ENCODE measurements around the gene SCAMP1. TPM values are rescaled to one million over a fixed set of nuclear protein-coding genes. Genes with fewer than 3 reads are reported as not detected.

Gene SCAMP1
- total RNA-seq, 1 donor from 2014 or later, result 13.5 TPM

DNA sequence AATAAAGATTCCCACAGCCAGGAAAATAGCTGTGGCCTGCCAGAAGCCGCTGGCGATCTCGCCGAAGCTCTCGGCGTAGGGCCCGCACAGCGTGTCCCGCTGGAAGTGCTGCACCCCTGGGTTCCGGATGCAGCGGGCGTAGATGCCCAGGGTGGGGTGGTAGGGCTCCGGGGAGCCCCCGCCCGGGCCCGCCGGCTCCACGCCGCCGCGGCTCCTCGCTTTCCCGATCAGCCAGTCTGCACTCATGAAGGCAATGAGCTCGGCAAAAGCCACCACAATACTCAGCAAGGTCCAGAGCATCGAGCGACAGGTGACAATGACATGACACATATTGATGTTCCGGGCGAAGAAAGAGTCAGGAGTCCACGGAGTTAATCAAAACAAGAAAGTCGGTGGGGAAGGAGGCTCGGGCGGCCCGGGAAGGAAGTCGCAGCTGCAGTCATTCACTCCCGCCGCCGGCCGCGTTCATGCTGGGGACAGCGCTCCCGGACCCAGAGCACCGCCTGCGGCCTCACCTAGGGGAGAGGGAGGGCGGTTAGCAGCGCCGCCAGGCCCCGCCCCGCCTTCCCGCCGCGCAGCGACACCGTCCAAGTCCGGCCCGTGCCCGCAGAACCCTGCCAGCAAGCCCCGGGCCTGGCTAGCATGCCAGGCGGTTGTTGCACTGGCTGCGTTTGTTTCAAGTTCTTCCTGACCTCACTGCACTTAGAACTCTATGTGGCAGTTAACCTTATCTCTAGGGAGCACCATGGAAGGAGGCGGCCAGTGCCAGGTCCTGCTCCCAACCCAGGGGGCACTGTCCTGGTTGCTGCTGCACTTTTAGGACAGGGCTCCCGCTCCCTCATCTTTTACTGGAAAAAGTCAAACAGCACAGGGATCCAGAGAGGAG, 149.7 kb downstream of the SCAMP1 start:
- intact Hi-C loops (cut with micrococcal nuclease), result no loop called here

DNA sequence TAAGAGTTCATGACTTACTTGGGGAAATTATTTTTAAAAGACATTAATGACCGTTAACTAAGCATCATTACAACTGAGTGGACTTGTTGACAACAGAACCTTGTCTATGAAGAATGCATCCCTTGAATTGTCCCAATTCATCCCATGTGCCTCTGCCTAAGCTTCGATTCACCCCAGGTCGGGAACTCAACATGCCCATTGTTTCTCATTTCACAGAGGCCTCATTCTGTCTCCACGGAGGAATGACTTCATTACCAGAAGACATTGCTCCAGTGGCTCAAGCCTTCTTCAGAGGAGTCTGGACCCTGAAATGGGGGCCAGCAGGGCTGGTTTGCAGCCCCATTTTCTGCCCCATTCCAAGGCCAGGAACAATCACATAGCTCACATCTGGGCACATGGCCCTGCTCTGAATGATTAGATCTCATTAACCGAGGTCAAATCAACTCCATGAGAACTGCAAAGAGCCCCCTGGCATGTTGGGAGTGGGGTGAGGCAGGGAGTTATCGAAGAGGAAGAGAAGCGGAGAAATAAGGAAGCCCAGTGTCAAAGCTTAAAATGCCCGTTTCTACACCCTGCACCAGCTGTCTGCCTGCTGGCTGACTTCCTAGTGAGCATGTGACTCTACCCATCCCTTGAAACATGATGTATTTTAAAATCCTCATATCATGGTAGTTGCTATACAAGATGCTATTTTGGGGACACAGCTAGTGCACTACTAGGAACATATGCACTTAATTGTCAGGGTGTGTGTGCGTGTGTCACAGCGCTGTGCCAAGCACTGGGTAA, 150.9 kb downstream of the SCAMP1 start:
- intact Hi-C loops (cut with micrococcal nuclease), result no loop called here

DNA sequence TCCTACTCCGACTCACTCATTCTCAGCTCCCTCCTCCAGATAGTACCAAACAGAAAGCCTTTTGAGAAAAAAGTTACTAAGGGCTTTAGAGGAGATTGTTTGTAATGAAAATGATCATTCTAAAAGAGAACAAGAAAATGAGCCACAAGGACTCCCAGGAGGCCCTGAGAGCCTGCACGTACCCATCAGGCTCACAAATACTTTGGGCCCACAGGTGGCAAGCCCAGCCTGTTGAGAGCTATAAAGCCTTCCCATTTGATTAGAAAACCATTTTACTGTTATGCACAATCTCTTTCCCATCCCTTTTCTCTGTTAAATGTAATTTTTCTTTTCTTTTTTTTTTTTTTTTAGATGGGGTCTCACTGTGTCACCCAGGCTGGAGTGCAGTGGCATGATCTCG, 152.0 kb downstream of the SCAMP1 start:
- intact Hi-C loops (cut with micrococcal nuclease), result no loop called here

DNA sequence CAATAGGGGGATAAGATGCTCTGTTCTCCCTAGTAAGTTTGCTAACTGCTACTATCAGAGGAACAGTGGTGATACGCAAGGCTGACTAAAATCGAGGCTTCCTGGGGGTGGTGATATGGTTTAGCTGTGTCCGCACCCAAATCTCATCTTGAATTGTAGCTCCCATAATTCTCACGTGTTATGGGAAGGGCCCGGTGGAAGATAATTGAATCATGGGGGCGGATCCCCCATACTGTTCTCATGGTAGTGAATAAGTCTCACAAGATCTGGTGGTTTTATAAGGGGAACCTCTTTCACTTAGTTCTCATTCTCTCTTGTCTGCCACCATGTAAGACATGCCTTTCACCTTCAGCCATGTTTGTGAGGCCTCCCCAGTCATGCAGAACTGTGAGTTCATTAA, 153.0 kb downstream of the SCAMP1 start:
- intact Hi-C loops (cut with micrococcal nuclease), result no loop called here

DNA sequence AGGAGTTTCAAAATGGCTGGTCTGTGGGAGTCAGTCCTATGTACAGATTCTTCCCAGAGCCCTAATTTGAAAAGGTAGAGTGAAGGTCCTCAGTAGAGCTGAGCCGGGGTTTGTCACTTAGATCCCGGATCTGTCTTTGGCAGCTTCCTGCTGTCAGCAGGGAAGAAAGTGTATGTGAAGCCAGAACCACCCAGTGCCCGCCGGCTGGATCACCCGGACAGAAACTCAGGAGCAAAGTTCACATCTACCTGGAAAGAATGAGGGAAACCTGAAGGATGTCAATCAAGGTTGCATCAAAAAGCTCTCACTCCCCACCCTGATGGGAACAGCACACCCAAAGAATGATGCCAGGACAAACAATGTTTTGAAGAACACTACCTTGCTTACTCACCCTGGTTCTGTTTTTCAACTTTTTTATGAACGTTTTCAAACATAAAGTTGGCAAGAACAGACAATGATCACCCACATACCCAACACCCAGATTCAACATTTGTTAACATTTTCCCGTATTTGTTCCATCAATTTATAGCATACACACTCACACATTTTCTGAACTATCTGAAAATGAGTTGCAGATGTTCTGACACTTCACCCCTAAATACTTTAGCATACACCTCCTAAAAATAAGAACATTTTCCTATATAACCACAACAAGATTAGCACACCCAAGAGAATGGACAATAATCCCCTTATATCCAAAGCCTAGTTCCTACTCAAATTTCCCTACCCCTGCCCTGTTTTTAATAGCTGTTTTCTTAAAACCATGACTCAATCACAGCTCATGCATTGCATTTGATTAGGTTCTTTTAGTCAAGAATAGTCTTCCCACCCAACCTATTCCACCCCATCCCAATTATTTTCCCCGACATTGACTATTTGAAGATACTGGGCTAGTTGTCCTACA, 154.3 kb downstream of the SCAMP1 start:
- intact Hi-C loops (cut with micrococcal nuclease), result no loop called here

DNA sequence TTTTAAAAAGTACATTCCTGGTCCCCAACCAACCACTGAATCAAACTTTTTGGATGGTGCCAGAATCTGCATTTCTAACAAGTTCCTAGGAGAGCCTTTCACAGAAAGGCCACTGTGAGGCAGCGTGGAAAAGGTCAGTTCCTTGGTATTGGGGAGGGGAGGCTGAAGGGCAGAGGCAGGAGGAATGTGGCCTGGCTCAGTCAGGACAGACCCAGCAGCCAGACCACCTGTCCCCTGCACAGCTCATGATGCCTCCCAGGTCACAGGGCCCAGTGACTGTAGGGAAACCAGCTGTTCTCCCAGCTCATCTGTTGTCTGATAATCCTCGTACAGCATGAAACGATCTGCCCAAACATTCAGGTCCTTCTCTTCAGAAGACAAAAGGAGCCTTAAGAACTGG, 155.3 kb downstream of the SCAMP1 start:
- intact Hi-C loops (cut with micrococcal nuclease), result no loop called here

DNA sequence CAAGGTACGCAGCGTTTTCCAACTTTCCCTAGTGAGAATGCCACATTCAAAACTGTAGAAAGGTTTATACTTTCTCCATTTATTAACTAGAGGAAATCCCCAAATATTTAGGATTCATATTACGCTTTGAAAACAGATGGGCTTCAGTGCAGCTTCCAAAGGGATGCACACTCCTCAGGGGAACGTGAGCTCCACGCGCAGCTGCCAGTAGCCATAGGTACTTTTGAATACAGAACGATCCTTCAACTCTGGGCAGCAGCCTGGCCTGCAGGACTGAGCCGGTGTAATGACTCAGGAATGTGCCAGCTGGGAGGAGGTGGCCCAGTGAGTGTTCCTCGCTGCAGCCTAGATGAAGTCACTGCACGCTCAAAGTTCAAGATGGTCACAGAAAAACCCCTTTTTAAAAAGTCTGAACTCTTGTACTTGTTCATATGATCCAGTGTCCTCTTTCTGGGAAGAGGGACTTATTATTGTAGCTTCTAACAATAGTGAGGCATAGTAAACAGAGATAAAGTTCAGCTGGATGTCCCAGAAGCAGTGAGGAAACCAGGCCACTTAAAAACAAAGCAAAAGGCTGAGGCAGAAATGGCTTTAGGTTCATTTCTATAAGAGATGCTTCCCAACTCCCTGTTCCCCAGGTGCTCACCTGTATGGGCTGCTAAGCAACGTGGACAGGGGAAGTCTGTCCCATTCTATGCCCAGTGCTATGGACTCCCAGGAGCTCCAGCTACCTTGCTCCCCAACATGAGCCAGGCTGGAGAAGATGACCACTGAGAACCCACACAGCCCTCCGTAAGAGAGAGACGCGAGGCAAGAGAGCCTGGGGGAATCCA, 158.2 kb downstream of the SCAMP1 start:
- intact Hi-C loops (cut with micrococcal nuclease), result no loop called here

DNA sequence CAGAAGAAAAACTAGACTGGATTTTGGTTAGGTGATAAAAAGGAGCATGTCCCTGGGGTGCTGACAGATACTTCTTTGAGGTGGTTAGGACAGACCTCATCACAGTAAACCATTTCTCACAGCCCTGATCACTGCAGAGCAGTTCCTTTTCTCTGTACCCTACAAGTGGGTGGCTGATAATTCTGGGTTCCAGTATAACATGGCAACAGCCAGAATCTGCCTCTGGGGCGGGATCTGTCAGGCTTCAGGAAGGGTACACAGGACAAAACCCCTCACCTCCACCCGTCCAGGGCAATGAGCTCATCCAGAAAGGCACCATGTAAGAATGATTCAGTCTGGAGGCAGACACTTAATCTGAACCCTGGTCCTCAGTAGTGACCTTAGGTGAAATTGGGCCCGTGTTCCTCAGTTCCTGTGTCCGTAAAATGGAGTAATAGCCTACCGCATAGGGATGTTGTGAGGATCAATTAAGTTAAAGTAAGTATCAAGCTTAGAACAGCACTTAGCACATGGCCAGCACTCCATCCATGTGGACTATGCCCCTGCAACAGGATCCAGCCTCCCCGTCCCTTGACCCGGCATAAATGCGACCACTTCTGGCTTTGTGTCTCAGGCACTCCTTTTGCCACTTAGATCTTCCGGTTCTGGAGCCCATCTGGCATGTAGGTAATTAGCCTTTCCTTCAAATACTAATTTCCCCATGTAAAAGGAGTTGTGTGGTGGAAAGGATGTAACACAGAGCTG, 159.0 kb downstream of the SCAMP1 start:
- intact Hi-C loops (cut with micrococcal nuclease), result no loop called here

DNA sequence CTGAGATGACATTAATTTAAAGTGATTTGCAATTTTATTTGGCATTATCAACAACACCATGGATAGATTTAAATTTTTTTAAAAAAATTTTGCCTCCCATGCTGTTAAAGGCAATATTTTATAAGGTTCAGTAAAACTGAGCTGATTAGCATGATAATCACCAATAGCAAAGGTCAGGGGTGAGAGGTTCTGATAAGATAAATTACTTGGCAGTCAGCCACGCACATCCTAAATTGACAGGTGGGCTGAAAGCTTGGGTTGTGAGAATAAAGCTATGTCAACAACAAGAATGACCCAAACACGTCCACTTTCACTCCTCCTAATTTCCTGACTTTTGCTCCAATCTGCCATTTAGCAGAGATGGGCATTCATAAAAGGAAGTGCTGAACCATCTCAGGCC, 161.0 kb downstream of the SCAMP1 start:
- intact Hi-C loops (cut with micrococcal nuclease), result no loop called here

DNA sequence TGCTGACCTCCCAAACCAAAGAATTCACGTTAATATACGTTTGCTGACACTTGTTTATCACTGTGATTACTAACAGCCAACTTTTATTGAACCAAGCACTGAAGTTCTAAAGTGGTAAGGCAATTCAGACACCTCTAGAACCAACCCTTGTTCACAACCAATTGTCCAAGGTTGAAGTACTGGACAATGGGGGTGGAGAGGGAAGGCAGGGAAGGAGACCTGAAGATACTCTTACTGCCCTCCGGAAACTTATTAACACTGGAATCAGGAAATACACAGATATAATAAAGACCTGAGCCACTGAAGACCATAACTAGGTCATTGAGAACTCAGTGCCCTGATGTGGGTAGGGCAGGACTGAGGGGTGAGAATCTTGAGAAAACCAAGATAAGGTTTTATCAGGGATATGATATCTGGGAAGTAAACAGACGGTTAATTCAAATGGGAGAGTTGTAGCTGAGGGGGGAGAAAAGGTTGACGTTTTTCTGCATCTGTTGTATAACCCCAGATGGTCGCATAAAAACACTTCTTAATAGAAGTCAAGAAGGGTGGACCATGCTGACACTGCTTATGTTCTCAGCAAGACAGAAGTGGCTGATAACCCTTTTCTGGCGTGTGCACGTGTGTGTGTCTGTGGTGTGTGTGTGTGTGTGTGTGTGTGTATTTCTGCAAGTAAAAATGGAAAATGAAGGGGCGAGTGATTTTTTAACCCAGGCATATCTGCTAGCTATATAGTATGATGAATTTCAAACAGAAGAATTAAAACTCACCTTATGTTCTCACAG, 162.3 kb downstream of the SCAMP1 start:
- intact Hi-C loops (cut with micrococcal nuclease), result no loop called here

DNA sequence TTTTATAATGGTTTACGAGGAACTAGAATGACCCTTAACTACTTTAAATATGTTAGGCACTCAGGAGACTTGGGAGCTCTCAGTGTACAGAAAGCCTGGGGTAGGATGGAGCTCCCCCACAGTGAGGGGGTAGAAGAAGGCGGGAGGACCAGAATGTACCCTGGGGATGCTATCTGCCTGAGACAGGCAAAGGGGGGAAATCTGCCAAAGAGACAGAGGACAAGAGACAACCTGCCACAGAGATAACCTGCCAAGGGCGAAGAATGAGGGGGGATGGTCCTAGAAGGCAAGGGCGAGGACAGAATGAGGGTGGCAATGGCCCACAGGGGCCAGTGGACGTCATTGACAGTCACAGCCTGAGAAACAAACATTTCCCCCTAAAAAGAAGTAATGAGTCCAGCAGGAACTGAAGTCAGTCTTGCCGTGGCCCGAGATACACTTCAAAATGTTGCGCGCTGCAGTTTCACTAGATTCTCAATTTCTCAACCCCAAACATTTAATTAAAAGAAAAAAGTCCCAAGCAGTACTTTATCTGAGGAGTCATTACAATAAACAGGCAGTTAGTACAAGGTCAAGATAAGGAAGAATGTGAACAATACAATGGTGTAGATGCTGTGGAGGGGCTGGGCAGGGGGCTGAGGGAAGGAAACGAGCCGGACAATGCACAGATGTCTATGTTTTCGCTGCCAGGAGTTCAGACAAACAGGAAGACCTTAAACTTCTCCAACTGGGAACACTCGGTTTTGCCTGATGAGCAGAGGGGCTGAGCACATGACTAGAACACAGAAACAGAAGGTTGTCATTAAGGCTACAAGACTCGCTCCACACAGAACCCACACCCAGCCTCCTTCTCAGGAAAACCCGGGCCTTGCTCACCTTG, 163.1 kb downstream of the SCAMP1 start:
- intact Hi-C loops (cut with micrococcal nuclease), result no loop called here

DNA sequence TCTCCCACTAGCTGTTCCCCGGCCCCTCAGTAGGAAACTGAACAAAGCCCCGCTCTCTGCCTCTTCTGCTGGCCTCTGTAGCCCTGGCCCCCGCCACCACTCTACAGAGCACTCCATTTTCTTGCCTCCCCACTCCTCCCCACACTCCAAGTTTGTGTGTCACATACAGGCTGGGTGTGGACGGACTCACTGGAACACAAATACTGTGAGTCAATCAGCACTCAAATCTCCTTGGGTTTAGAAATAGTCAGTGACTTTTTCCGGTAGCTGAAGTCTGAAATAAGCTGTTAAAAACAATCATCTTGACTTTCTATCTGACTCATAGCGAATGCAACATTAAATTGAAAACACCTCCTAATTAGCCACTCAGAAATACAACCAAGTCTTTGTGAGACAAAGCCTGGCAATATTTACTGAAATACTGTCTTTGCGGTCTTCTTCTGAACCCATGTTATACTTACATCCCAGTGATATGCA, 165.7 kb downstream of the SCAMP1 start:
- intact Hi-C loops (cut with micrococcal nuclease), result no loop called here

DNA sequence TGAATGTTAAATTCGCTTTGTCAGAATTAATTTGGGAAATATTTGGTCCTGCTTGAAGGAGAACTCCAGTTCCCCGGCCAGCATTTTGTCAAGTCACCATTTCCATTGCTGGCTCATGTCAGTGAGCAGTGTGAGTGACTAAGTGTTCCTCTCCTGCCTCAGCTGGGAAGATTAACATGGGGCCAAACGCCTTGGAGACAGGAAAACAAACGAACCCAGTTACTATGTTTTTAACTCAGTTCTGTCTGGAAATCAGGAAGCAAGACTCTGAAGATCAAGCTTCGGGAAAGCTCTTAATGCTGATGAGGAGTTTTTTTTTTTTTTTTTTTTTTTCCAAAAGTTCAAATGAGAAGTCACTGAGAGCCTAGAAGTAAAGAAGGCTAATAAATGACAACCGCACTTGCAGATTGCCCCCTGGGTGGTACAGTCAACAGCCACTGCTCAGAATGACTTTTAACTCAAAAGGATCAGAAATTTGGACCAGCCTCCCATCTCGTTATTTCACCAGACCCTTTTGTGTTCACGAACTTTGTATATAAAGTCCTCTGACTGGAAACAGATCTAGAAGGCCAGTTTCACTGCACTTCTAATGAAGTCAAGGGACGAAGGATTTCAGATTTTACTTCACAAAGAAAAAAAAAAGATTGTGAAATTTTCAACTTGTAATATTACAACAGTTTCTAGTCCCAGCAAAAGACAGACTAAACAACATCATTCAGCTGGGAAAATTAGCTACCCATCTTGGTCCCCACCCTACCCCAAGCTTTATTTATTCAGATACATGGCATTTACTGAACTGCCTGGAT, 166.8 kb downstream of the SCAMP1 start:
- intact Hi-C loops (cut with micrococcal nuclease), result no loop called here

DNA sequence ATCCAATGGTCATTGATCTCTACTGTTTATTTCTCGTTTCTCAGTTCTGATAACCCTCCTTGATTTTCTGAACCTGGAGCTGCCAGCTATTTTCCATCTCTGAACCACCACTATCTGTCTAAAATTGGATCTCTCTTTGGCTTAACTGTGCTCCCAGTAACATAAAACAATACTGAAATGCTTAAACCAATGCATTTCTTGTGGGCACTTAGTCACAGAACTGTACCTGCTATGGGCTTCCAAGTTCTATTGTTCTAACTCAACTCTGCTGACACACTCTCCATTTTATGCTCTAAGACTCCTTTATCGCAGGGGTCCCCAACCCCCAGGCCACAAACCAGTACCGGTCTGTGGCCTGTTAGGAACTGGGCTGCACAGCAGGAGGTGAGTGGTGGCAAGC, 167.5 kb downstream of the SCAMP1 start:
- intact Hi-C loops (cut with micrococcal nuclease), result no loop called here
